GM20431 (cell line): ENCODE measurements around the gene RELT.
"Not testable (repeated sequence)": the region's sequence is repeated elsewhere in the genome, so short reads cannot be mapped to it uniquely, and the experiment has no call there.

Source experiments
- in situ Hi-C: fragments of 300-500 bp; cut with MseI, MboI; formaldehyde crosslinking; loops from one replicate; pipeline ENCODE4 v1.15.0; 2020; ENCODE audit warnings: low sequenced_read_pairs; ENCODE audit not compliant: unreplicated experiment

The RELT gene

GRCh38 chr11:73422886-73423285 is 46.7 kb downstream of the RELT start:
- in situ Hi-C loops: no loop called here

- in situ Hi-C loops: no loop called here
Measured at GRCh38 chr11:73423506-73423905, 47.3 kb downstream of the RELT start.

- in situ Hi-C loops: no loop called here
Measured at GRCh38 chr11:73425108-73425507, 48.9 kb downstream of the RELT start.

- in situ Hi-C loops: no loop called here
Measured at GRCh38 chr11:73426219-73426850, 50.1 kb downstream of the RELT start.

- in situ Hi-C loops: no loop called here
Measured at GRCh38 chr11:73428227-73428626, 52.0 kb downstream of the RELT start.

- in situ Hi-C loops: no loop called here
Measured at GRCh38 chr11:73428699-73429098, 52.5 kb downstream of the RELT start.

- in situ Hi-C loops: no loop called here
Measured at GRCh38 chr11:73429121-73429750, 53.0 kb downstream of the RELT start.

GRCh38 chr11:73430326-73430725 is 54.1 kb downstream of the RELT start:
- in situ Hi-C loops: no loop called here

- in situ Hi-C loops: no loop called here
Measured at GRCh38 chr11:73431396-73431795, 55.2 kb downstream of the RELT start.

GRCh38 chr11:73436859-73437258 is 60.7 kb downstream of the RELT start:
- in situ Hi-C loops: not testable (repeated sequence)

- in situ Hi-C loops: no loop called here
Measured at GRCh38 chr11:73439002-73439843, 63.0 kb downstream of the RELT start.

- in situ Hi-C loops: no loop called here
Measured at GRCh38 chr11:73445980-73446379, 69.8 kb downstream of the RELT start.

- in situ Hi-C loops: no loop called here
Measured at GRCh38 chr11:73446766-73447165, 70.6 kb downstream of the RELT start.
